ENCODE results near the gene SLC43A2. TPM values are rescaled to one million over a fixed set of nuclear protein-coding genes. Genes with fewer than 3 reads are reported as not detected.
"Not testable (repeated sequence)": the region's sequence is repeated elsewhere in the genome, so short reads cannot be mapped to it uniquely, and the experiment has no call there.

SLC43A2 gene
- total RNA-seq, 1 experiment from 2014 or later = 3.4 TPM

DNA sequence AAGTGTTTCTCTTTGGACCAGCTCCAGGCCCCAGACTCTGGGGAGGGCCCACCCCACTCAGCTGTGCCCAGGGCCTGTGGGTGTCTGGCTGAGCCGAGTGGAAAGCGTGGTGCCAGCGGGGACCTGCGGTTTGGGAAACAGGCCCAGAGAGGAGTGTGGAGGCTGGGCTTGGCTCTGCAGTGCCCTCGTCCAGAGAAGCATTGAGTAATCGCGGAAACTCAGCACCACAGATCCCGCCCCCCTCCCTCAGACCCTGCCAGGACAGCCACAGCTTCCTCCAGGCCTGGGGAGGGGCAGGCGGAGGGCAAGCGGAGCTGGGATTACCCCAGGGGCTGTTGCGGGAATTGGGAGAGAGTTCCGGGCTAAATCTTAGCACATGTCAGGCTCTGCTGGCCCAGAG lies 51.5 kb downstream of the SLC43A2 start:
- DNase-seq (ENCODE audit: low read depth, low spot score) = peak; percentile 61
- in situ Hi-C loops (cut with HindIII; ENCODE audit: low pct_unique_long_range_greater_than_20kb, low sequenced_read_pairs) = no loop called here

DNA sequence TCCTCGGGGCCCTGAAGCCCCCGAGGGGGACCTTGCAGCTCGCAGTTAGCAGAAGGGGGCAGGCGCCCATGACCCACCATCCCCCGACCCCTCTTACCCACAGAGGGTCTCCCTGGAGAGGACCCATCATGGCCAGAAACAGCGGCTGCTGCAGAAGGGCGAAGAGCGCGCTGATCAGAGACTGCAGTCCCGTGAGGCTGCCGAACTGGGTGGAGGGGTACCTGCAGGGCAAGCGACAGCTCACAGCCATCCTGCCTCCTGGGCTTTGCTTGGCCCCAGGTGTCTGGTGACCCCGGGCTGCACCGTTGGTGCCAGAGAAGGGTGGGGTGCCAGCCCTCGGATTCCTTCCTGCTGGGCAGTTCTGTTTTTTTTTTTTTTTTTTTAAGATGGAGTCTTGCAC lies 52.1 kb downstream of the SLC43A2 start:
- DNase-seq (ENCODE audit: low read depth, low spot score) = no peak
- in situ Hi-C loops (cut with HindIII; ENCODE audit: low pct_unique_long_range_greater_than_20kb, low sequenced_read_pairs) = no loop called here

DNA sequence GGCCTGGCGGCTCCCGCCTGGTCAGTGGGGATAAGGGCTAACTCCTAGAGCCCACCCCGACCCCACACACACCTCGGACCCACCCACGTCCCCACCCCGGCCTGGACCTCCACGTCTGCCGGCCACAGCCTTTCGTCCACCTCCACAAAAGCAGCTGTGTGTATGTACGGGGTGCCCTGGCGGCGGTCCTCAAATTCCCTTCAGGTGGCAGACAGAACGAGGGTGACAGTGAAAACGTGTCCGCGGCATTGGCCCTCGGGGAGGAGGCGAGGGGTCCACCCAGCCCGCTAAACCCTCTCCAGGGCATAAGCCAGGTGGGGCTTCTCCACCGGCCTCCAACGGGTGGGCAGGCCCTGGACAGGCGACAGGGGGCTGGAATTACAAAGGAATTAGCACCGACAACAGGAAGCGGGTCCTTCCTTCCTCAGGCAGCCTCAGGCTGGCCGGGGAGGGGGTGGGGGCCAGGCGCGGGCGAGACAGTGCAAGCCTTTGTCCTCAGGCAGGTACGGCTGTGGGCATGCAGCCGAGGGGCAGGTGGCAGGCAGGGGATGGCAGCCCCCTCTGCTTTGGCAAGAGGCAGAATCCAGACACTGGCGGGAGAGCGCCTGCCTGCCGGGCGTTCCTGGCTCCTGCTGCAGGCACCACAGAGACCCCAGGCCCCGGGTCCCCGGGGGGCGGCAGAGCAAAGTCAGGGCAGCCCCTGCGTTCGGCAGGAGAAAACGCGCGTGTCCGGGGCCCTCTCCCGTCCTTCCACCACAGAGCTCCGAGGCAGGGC lies 53.8 kb downstream of the SLC43A2 start:
- no peak for DNase-seq (ENCODE audit: low read depth, low spot score)
- in situ Hi-C loops (cut with HindIII; ENCODE audit: low pct_unique_long_range_greater_than_20kb, low sequenced_read_pairs) = no loop called here

DNA sequence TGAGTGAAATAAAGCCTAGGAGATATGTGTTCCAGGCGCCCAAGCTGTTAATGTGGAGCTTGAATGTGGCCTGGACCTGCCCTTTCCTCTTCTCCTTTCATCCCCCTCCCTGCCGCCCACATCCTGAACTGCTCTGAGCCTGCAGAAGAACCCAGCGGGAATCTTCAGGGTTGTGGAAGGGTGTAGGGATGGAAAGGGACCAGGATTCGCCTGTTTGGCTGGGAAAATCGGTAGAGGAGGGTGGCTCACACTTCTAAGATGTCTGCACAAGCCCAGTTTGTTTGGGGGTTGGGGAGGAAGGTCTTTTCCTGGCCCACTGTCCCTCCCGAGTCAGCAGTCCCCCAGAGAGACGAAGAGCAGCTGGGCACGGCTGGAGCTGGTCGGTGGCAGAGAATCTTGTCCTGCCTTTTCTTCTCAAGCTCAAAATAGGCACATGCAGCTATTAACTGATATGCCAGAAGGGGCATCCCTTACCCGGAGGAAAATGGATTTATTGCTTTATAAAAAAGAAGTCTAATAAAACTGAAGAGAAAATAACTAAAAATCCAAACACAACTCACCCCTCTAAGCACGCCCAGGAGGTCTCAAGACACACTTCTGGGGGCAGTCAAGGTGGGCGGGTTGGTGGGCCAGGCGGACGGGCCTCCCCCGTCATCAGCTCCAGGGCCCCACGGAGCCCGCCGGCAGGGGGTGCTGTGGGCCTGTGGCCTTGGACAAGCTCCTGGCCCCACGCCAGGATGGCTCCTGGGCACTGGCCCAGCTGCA lies 54.5 kb downstream of the SLC43A2 start:
- in situ Hi-C loops (cut with HindIII; ENCODE audit: low pct_unique_long_range_greater_than_20kb, low sequenced_read_pairs) = no loop called here
- peak; percentile 81 for DNase-seq (ENCODE audit: low read depth, low spot score)

DNA sequence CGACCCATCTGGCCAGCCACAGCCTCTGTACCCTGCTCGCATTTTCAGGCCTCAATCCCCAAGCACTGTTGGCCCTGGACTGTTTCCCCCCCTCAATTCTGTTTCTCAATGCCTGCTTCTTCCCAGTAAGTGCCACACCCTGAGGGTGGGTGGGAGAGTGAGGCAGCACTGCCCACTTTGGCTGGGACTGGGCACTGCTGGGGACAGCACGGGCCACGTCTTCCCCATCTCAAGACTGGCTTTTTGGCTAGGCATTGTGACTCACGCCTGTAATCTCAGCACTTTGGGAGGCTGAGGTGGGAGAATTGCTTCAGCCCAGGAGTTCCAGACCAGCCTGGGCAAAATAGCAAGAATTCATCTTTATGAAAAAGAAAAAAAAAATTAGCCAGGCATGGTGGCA lies 56.0 kb downstream of the SLC43A2 start:
- DNase-seq (ENCODE audit: low read depth, low spot score); in situ Hi-C loops (cut with HindIII; ENCODE audit: low pct_unique_long_range_greater_than_20kb, low sequenced_read_pairs): not testable (repeated sequence)

DNA sequence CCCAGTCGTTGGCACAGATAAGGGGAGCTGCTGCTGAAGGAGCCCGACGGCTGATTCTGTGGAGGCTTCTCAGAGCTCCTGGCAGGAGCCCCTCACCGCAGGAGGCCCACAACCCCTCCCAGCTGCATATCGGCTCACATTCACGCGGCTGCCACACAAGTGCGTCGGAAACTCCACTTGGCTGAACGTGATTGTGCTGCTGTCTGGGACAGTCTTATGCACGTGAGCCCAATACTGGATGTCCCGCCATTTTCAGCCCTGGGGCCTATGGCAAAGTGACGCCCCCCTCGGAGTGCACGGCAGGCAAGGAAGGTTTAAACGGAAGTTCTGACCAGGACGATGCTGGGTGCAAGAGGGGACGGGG lies 57.3 kb downstream of the SLC43A2 start:
- in situ Hi-C loops (cut with HindIII; ENCODE audit: low pct_unique_long_range_greater_than_20kb, low sequenced_read_pairs) = no loop called here
- no peak for DNase-seq (ENCODE audit: low read depth, low spot score)

DNA sequence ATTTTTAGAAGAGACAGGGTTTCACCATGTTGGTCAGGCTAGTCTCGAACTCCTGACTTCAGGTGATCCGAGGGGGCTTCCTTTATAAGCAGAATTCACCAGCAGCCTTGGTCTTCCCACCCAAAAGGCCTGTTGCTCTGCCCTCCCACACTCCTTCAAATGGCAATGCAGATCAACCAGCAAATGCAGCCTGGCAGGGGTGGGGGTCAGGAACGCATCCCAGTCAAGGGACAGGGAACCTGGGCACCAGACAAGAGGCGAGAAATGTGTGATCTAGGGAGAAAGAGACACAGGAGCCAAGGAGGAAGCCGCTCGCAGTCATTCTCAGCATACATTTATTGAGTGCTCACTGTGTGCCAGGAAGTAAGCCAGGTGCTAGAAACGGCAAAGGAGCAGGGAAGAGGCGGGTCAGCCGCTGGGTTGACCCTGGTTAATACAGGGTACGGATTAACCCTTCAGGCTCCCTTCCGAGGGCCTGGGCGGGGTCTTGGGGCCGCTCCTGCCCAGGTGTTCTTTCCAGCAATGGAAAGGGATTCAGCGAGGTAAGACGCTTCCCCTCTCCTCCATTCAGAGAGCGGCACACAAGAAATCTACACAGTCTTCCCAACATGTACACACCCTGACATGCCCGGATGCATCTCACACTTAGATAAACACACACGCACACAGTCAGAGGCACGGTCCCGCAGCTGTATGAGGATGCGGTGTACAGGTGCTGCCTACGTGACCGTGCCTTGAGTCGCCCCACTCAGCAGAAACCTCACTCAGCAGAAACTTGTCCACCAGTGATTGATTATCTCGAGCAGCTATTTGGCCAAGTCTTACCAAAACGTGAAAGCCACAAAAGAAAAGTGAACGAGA lies 59.5 kb downstream of the SLC43A2 start:
- DNase-seq (ENCODE audit: low read depth, low spot score) = no peak
- in situ Hi-C loops (cut with HindIII; ENCODE audit: low pct_unique_long_range_greater_than_20kb, low sequenced_read_pairs) = no loop called here

DNA sequence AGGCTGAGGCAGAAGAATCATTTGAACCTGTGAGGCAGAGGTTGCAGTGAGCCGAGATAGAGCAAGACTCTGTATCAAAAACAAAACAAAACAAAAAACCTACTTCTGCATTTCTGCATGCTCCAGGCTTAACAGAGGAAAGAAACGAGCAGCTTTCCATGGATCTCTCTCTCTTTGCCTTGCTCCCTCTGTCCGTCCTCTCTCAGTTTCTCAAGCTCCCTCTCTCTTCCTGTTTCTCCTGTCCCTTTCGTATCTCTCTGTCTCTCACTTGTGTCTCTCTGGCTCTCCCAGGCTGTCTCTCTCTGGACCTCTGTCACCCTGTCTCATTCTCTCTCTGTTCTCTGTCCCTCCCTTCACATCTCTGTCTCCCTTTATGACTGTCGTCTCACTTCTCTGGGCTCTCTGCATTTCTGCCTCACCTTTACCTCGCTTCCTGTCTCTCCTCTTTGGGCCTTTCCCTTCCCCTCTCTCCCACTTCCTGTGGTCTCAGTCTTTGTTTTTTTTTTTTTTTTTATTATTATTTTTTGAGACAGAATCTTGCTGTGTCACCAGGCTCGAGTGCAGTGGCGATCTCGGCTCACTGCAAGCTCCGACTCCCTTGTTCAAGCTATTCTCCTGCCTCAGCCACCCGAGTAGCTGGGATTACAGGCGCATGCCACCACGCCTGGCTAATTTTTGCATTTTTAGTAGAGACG lies 62.0 kb downstream of the SLC43A2 start:
- in situ Hi-C loops (cut with HindIII; ENCODE audit: low pct_unique_long_range_greater_than_20kb, low sequenced_read_pairs) = no loop called here
- no peak for DNase-seq (ENCODE audit: low read depth, low spot score)

DNA sequence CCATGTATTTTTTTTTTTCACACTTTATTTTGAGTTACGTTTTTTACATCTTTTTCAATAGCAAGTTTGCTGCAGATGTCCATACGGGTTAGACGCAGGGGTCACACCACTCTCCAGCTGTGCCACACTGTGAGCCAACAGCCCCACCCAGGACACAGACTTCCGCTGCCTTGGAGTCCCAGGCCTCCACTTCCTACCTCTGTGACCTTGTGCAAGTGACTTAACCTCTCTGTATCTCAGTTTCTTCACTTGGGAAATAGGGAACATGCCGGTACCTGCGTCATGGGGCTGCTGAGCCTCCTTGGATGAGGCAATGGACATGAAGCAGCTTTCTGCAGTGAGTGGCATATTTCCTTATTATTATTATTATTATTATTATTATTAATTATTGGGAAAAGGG lies 62.8 kb downstream of the SLC43A2 start:
- in situ Hi-C loops (cut with HindIII; ENCODE audit: low pct_unique_long_range_greater_than_20kb, low sequenced_read_pairs) = no loop called here
- no peak for DNase-seq (ENCODE audit: low read depth, low spot score)

DNA sequence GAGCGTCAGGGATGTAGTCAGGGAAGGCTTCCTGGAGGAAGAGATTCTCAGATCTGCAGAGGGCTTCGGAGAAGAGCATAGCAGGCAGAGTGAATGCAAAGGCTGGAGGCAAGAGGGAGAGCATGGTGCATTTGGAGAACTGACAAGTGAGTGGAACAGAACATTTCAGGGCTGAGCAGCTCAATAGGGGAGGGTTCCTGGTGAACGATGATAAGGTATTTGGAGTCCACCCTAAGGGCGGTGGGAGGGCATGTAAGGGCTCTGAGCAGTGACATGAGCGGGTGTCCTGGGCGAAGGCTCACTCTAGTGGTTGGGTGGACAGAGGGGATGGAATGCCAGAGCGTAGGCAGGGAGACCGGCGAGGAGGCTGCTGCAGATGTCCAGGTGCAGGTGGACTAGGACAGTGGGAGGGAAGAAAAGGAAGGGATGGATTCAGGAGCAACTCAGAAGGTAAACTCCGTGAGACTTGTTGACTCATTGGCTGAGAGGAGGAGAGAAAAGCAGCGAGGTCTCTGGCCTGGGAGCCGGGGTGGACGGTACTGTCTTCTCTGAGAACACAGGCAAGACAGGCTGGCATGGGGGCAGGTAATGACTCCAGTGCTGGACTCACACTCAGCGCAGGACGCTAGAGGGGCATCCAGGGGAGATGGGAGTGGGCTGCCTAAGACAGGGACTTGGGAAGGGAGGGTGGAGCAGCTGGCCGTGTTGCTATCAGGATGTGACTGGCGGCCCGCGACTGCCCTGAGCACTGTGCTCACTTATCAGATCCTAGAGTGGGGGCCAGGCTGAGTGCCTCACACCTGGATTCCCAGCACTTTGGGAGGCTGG lies 64.6 kb downstream of the SLC43A2 start:
- in situ Hi-C loops (cut with HindIII; ENCODE audit: low pct_unique_long_range_greater_than_20kb, low sequenced_read_pairs) = no loop called here
- no peak for DNase-seq (ENCODE audit: low read depth, low spot score)

DNA sequence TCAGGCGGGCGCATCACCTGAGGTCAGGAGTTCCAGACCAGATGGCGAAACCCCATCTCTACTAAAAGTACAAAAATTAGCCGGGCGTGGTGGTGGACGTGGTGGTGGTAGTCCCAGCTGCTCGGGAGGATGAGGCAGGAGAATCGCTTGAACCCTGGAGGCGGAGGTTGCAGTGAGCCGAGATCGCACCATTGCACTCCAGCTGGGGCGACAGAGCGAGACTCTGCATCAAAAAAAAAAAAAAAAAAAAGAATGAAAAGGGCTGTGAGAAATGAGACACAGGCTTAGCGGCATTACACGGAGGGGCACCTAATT lies 65.2 kb downstream of the SLC43A2 start:
- DNase-seq (ENCODE audit: low read depth, low spot score); in situ Hi-C loops (cut with HindIII; ENCODE audit: low pct_unique_long_range_greater_than_20kb, low sequenced_read_pairs): not testable (repeated sequence)

DNA sequence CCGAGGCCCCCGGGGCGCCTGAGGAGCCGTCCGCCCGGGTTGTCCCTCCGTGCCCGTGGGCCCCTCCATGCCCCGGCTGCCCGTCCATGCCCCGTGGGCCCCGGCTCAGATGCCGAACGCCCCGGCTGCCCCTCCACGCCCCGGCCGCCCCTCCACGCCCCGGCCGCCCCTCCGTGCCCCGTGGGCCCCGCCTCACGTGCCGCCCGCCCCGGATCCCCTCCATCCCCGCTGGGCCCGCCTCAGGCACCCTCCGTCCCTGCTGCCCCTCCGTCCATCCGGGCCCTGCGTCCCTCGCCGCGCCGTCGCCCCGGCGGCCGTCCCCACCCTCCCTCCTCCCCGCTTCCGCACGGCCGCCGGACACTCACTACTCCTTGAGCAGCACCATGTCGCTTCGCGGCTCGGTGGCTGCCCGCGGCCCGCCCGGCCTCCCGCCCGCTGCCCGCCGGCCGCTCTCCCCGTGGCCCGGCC lies 66.4 kb downstream of the SLC43A2 start:
- in situ Hi-C loops (cut with HindIII; ENCODE audit: low pct_unique_long_range_greater_than_20kb, low sequenced_read_pairs) = no loop called here
- no peak for DNase-seq (ENCODE audit: low read depth, low spot score)

DNA sequence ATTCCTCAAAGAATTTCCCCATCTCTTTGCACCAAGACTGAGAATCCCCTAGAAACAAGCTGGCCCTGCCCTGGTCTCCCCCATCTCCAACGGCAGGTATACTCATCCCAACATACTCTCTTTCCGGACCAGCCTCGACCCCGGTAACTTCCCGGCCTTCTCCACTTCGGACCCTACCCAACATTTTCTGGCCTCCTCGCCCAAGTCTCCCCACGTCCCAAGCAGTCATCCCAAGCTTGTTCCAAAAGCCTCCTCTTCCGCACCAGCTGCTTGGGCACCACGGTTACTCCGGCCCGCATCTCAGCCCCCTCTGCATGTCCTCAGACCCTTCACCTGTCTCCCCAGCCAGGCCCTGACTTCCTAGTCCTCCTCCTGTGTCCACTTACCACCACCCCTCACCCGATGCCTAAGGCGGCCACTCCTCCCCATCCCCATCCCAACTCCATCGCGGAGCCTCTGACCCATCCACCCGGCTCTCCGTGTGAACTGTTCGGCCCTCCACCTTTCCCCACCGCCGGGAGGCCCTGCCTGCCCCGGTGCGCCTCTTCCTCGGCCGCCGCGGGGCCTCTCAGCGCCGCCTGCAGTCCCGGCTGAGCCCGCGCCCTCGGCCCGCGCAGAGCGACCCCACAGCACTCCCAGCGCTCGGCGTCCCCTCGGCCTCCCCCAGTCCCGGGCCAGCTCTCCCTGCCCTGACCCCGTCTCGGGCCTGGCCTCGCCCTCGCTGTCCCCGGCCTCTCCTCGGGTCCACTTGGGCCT lies 67.0 kb downstream of the SLC43A2 start:
- in situ Hi-C loops (cut with HindIII; ENCODE audit: low pct_unique_long_range_greater_than_20kb, low sequenced_read_pairs) = no loop called here
- no peak for DNase-seq (ENCODE audit: low read depth, low spot score)

DNA sequence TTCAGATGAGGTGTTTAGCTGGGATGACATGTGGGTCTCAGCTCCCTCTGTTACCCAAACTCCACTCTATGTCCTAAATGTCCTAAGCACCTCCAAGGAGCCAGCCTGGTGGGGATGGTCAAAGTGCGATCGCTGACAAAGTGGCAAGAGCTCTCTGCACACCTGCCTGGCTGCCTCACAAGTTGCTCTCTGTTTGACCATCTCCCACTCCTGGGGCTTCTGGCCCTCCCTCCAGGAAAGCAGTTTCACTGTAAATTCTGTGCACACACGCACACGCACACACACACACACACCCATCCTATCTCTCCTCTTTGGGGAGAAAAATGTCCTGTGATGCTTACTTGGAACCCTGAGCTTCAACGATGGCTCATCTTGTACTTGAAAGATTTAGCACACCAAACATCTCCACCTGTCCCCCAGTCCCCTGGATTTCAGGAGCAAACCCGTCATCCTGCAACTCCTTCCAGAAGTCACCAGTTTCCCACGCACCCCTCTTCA lies 67.7 kb downstream of the SLC43A2 start:
- no peak for DNase-seq (ENCODE audit: low read depth, low spot score)
- in situ Hi-C loops (cut with HindIII; ENCODE audit: low pct_unique_long_range_greater_than_20kb, low sequenced_read_pairs) = no loop called here

DNA sequence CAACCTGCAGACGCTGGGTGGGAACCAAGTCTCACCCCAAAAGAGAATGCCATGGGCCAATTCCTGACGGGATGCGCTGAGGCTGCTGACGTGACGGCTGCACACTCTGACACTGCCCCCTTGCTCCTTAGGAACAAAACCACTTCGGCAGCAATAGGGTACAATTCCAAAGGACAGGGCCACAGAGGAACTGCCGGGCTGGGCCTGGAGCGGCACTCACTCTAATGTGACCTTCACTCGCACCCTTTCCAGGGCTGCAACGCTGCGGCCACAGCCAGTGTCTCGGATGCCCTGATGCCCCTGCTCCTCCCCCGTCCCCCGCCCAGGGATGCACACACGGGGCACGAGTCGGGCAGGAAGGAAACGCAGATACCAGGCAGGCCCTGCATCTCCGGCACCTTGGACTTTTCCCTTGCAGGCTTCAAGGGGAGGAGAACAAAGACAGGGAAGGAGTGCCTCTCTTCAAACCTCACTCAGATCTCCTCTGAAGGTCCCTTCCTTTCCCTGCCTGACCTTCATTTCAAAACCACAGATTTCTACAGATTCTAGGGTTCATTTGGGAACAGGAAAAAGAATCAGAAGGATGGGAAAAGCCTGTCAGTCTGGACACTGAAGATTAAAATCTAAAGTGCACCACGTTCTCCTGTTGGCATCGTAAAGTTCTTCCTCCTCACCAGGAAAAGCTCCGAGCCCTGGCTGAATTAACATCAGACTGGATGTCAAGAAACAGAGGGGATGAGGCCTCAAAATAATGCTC lies 68.4 kb downstream of the SLC43A2 start:
- in situ Hi-C loops (cut with HindIII; ENCODE audit: low pct_unique_long_range_greater_than_20kb, low sequenced_read_pairs) = no loop called here
- no peak for DNase-seq (ENCODE audit: low read depth, low spot score)
